DMS53 (cell line): Measurements from ENCODE around the gene DPH1.

Experiments
- DNase-seq: peaks from one replicate; lab custom pipeline; 2025; lab: John Stamatoyannopoulos, UW

Gene DPH1

GRCh38 chr17:2027528-2028233, 2.3 kb upstream of the DPH1 start:
- DNase-seq, result no peak

GRCh38 chr17:2028234-2028614, 1.7 kb upstream of the DPH1 start:
- DNase-seq, result no peak

GRCh38 chr17:2028737-2029136, 1.2 kb upstream of the DPH1 start:
- DNase-seq, result no peak

- DNase-seq, result no peak
These were observed 818 bp downstream of the DPH1 start for GRCh38 chr17:2030779-2031163.

- no peak for DNase-seq
These were observed 3.2 kb downstream of the DPH1 start for GRCh38 chr17:2033153-2033552.

GRCh38 chr17:2034157-2034556, 4.2 kb downstream of the DPH1 start:
- no peak for DNase-seq

- DNase-seq, result no peak
These were observed 5.0 kb downstream of the DPH1 start for GRCh38 chr17:2034806-2035540.

GRCh38 chr17:2035541-2036488, 5.9 kb downstream of the DPH1 start:
- no peak for DNase-seq

GRCh38 chr17:2037155-2037554, 7.2 kb downstream of the DPH1 start:
- DNase-seq, result no peak

GRCh38 chr17:2040219-2040827, 10.4 kb downstream of the DPH1 start:
- DNase-seq, result no peak

GRCh38 chr17:2040942-2041560, 11.1 kb downstream of the DPH1 start:
- peak; percentile 81 for DNase-seq

GRCh38 chr17:2041561-2042389, 11.8 kb downstream of the DPH1 start, which contains the start of gene OVCA2:
Gene OVCA2 (plus strand): TSS chr17:2042022. CDS start chr17:2042048, 26 bp downstream.
- peak; percentile 97 for DNase-seq

- peak; percentile 59 for DNase-seq
These were observed 12.5 kb downstream of the DPH1 start for GRCh38 chr17:2042390-2042847.

GRCh38 chr17:2042933-2043332, 13.0 kb downstream of the DPH1 start:
- no peak for DNase-seq

- DNase-seq, result no peak
These were observed 13.8 kb downstream of the DPH1 start for GRCh38 chr17:2043785-2044184.

GRCh38 chr17:2044263-2044894, 14.4 kb downstream of the DPH1 start:
- no peak for DNase-seq

GRCh38 chr17:2047590-2047989, 17.6 kb downstream of the DPH1 start:
- no peak for DNase-seq

- DNase-seq, result no peak
These were observed 18.9 kb downstream of the DPH1 start for GRCh38 chr17:2048805-2049204.

- peak; percentile 87 for DNase-seq
These were observed 19.7 kb downstream of the DPH1 start for GRCh38 chr17:2049333-2050299.
